ENCODE data around the gene MYO1D. TPM values are rescaled to one million over a fixed set of nuclear protein-coding genes. Genes with fewer than 3 reads are reported as not detected.

Gene MYO1D
- total RNA-seq, 1 experiment from 2014 or later = 29.9 TPM

- ChIA-PET POLR2A (no interaction called here), CTCF (interaction anchor here (1.7 kb wide), 1 partner anchor 37 kb away, joined by 6 read pairs; no protein-coding TSS in a partner anchor)
- Mint-ChIP-seq H3K27me3 (ENCODE audit: low read depth) (peaks cover 3% of the 10 kb centered on the region; the same call in 1 of the 2 replicates), H3K9me3 (peaks cover 11% of the 10 kb centered on the region), H3K4me1 (no peaks in the 10 kb centered on the region), H3K27ac (no peak overlapping the region), H3K4me3 (no peak overlapping the region), H3K36me3 (peaks cover 13% of the 10 kb centered on the region)
- no peak for ATAC-seq
- no peak for DNase-seq (ENCODE audit: low spot score)
- TF ChIP-seq ATF2 (CRISPR knock-in tag; IDR thresholded peaks at IDR 0.05; ENCODE audit: borderline replicate concordance, low read depth) = no peak
- TF ChIP-seq HMGA2 (CRISPR knock-in tag; IDR thresholded peaks at IDR 0.05) = no peak
- no peak for TF ChIP-seq CBFB (CRISPR knock-in tag; IDR thresholded peaks at IDR 0.05; ENCODE audit: low read depth)
- TF ChIP-seq, protein P1, sequence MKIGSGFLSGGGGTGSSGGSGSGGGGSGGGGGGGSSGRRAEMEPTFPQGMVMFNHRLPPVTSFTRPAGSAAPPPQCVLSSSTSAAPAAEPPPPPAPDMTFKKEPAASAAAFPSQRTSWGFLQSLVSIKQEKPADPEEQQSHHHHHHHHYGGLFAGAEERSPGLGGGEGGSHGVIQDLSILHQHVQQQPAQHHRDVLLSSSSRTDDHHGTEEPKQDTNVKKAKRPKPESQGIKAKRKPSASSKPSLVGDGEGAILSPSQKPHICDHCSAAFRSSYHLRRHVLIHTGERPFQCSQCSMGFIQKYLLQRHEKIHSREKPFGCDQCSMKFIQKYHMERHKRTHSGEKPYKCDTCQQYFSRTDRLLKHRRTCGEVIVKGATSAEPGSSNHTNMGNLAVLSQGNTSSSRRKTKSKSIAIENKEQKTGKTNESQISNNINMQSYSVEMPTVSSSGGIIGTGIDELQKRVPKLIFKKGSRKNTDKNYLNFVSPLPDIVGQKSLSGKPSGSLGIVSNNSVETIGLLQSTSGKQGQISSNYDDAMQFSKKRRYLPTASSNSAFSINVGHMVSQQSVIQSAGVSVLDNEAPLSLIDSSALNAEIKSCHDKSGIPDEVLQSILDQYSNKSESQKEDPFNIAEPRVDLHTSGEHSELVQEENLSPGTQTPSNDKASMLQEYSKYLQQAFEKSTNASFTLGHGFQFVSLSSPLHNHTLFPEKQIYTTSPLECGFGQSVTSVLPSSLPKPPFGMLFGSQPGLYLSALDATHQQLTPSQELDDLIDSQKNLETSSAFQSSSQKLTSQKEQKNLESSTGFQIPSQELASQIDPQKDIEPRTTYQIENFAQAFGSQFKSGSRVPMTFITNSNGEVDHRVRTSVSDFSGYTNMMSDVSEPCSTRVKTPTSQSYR (CRISPR knock-in tag; IDR thresholded peaks at IDR 0.05) = no peak
- no peak for TF ChIP-seq ZNF232 (CRISPR knock-in tag; IDR thresholded peaks at IDR 0.05)
- no peak for TF ChIP-seq ZBTB21 (CRISPR knock-in tag; IDR thresholded peaks at IDR 0.05; ENCODE audit: borderline replicate concordance)
- no peak for TF ChIP-seq NR3C1 (CRISPR knock-in tag; conservative IDR thresholded peaks at IDR 0.05; ENCODE audit: low read depth)
- no peak for TF ChIP-seq CREB1 (CRISPR knock-in tag; IDR thresholded peaks at IDR 0.05)
- no peak for TF ChIP-seq KAT7 (CRISPR knock-in tag; IDR thresholded peaks at IDR 0.05; ENCODE audit: borderline replicate concordance)
- no peak for TF ChIP-seq RORB (CRISPR knock-in tag; IDR thresholded peaks at IDR 0.05)
- no peak for TF ChIP-seq PRRX2 (CRISPR knock-in tag; IDR thresholded peaks at IDR 0.05)
- TF ChIP-seq, protein P2, sequence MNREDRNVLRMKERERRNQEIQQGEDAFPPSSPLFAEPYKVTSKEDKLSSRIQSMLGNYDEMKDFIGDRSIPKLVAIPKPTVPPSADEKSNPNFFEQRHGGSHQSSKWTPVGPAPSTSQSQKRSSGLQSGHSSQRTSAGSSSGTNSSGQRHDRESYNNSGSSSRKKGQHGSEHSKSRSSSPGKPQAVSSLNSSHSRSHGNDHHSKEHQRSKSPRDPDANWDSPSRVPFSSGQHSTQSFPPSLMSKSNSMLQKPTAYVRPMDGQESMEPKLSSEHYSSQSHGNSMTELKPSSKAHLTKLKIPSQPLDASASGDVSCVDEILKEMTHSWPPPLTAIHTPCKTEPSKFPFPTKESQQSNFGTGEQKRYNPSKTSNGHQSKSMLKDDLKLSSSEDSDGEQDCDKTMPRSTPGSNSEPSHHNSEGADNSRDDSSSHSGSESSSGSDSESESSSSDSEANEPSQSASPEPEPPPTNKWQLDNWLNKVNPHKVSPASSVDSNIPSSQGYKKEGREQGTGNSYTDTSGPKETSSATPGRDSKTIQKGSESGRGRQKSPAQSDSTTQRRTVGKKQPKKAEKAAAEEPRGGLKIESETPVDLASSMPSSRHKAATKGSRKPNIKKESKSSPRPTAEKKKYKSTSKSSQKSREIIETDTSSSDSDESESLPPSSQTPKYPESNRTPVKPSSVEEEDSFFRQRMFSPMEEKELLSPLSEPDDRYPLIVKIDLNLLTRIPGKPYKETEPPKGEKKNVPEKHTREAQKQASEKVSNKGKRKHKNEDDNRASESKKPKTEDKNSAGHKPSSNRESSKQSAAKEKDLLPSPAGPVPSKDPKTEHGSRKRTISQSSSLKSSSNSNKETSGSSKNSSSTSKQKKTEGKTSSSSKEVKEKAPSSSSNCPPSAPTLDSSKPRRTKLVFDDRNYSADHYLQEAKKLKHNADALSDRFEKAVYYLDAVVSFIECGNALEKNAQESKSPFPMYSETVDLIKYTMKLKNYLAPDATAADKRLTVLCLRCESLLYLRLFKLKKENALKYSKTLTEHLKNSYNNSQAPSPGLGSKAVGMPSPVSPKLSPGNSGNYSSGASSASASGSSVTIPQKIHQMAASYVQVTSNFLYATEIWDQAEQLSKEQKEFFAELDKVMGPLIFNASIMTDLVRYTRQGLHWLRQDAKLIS (CRISPR knock-in tag; IDR thresholded peaks at IDR 0.05; ENCODE audit: borderline replicate concordance) = no peak
- no peak for TF ChIP-seq NFE2L1 (CRISPR knock-in tag; IDR thresholded peaks at IDR 0.05)
- TF ChIP-seq, protein P3, sequence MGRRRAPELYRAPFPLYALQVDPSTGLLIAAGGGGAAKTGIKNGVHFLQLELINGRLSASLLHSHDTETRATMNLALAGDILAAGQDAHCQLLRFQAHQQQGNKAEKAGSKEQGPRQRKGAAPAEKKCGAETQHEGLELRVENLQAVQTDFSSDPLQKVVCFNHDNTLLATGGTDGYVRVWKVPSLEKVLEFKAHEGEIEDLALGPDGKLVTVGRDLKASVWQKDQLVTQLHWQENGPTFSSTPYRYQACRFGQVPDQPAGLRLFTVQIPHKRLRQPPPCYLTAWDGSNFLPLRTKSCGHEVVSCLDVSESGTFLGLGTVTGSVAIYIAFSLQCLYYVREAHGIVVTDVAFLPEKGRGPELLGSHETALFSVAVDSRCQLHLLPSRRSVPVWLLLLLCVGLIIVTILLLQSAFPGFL (CRISPR knock-in tag; IDR thresholded peaks at IDR 0.05; ENCODE audit: borderline replicate concordance) = no peak
- no peak for TF ChIP-seq NFATC4 (CRISPR knock-in tag; IDR thresholded peaks at IDR 0.05)
- no peak for TF ChIP-seq ZNF219 (CRISPR knock-in tag; IDR thresholded peaks at IDR 0.05; ENCODE audit: borderline replicate concordance)
- TF ChIP-seq USF1 (CRISPR knock-in tag; IDR thresholded peaks at IDR 0.05) = no peak
- no peak for TF ChIP-seq ZMAT4 (CRISPR knock-in tag; IDR thresholded peaks at IDR 0.05)
These were observed 180.5 kb downstream of the MYO1D start for GRCh38 chr17:32696426-32696825.
